GM19395 (cell line): Measurements from ENCODE around the gene C11orf98.
"Not testable (repeated sequence)": the region's sequence is repeated elsewhere in the genome, so short reads cannot be mapped to it uniquely, and the experiment has no call there.

Source experiments
- ATAC-seq: cut with Tn5 transposase; IDR thresholded peaks from one replicate; pipeline ENCODE4 v1.9.1; 2021; ENCODE audit warnings: mild to moderate bottlenecking, moderate library complexity; ENCODE audit not compliant: unreplicated experiment

C11orf98 gene

DNA sequence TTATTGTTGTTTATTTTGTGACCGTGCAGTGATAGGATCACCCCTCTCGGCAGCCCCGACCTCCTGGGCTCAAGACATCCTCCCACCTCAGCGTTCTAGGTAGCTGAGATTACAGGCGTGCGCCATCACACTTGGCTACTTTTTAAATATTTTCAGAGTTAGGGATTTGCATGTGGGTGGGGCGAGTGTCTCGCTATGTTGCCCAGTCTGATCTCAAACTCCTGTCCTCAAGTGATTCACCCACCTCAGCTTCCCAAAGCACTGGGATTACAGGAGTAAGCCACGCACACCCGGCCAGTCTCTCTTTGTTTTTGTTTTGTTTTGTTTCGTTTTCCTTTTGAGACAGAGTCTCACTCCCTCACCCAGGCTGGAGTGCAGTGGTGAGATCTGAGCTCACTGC, 10.7 kb downstream of the C11orf98 start:
- ATAC-seq: no peak

DNA sequence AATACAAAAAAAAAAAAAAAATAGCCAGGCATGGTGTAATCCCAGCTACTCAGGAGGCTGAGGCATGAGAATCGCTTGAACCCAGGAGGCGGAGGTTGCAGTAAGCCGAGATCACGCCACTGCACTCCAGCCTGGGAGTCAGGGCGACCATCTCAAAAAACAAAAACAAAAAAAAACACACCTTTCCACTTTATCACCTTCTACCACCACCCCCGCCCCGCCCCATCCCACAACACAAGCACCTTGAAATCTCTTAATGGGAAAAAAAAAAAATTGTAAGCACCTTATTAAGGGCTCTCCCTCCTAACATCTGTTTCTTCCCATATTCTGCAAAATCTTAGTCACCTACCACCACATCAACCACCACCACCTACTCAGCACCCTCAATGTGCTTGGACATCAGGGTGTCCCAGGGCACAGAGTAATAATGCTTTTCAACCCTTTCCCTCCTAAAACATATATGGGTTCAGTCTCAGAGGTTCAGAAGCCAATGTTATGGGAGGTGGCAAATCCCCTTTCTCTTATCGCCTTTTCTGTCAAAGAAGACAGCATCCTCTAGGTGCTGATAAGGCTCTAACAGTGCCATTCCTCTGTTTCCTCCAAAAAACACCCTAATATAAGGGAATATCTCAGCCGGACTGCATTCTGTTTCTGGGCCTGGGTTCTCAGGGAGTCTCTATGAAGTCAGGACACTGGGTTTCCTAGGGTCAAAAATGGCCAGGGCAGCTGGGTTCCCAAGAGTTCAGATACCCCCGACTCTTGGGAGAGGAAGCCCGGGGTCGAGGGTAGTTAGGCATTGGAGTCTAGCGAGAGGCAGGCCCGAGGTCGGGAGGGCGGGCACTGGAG, 12.6 kb downstream of the C11orf98 start:
- ATAC-seq: peak; percentile 3

DNA sequence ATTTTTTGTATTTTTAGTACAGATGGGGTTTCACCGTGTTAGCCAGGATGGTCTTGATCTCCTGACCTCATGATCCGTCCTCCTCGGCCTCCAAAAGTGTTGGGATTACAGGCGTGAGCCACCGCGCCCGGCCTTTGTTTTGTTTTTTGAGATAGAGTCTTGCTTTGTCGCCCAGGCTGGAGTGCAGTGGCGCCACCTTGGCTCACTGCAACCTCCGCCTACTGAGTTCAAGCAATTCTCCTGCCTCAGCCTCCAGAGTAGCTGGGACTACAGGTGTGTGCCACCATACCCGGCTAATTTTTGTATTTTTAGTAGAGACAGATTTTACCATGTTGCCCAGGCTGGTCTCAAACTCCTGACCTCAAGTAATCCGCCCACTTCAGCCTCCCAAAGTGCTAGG, 14.7 kb downstream of the C11orf98 start:
- ATAC-seq: not testable (repeated sequence)

DNA sequence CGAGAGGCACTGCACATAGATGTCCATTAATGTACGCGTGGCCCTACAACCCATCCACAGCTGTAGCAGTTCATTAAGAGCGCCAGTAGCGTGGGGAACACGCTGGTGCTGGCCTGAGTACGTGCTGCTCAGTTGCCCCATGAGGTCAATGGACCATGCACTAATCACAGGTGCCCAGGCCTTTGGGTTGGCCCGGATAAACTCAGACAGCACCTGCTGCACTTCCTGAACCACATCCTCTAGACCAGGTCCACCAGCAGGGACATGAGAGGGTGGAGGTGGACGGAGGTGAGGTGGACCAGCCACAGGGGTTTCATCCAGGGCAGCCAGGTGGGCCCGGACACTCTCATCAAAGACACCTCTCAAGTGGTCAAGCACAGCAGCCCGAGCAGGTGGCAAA, 15.5 kb downstream of the C11orf98 start:
- no peak for ATAC-seq

DNA sequence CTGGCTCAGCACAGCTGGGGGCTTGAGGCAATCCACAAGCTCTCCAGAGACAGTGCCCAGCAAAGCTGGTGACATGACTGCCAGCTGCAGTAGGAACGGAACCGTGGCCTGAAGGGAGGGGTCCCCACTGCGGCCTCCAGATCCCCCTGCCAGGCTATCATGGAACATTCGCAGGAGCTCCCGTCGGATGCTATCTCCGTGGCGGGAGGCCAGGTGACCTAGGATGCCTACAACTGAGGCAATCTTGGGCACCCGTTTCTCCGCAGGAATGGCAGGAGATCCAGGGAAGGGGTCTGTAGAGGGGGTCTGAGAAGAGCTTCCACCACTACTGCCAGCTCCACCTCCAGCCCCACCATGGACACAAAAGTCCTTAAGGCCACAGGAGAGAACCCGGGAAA, 16.0 kb downstream of the C11orf98 start:
- no peak for ATAC-seq

DNA sequence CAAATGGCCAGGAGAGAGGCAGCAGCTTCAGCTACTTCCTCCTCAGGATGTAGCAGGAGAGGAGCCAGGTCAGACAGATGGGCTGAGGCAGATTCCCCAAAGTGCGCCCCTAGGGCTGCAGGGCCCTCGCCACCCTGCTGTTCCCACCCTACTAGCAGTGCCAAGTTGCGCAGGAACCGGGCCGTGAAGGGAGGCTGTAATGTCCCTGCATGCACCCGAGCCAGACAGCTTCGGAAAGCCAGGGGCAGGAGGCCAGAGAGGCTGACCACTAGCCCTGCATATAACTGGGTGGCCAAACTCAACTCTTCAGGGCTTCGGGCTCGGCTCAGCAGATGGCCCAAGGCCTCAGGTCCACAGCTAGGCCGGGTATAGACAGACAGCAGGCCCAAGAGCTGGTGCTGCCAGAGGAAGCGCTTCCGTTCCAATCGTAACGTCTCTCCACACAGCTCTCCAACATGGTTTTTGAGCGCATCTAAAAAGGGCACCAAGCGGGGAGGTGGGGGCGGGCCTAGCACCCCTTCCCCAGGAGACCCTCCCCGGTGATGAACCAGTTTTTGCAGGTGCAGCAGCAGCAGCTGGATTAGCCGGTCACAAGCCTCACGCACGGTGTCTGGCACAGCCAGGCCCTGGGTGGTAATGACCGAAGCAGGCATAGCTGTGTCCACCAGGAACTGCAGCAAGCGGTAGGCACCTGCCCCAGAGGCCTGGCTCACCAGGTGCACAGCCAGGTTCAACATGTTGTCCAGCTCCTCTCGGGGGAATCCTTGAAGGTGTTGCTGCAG, 16.6 kb downstream of the C11orf98 start:
- no peak for ATAC-seq

DNA sequence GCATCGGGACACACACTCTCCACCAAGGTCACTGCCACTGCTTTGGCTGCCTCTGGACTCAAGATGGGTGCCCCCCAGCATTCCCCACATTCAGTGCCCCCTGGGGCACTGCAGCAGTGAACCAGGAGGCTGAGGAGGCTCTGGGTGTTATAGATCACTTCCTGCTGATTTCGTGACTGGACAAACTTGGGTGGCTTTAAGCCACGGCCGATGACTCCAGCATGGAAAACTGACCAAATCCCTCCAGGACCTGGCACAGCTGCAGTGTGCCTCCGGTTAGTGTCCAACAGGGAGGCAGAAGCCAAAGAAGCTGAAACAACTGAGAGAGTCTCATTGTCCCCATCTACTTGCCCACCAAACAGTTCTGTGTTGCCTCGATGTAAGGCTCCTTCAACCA, 17.4 kb downstream of the C11orf98 start:
- no peak for ATAC-seq

DNA sequence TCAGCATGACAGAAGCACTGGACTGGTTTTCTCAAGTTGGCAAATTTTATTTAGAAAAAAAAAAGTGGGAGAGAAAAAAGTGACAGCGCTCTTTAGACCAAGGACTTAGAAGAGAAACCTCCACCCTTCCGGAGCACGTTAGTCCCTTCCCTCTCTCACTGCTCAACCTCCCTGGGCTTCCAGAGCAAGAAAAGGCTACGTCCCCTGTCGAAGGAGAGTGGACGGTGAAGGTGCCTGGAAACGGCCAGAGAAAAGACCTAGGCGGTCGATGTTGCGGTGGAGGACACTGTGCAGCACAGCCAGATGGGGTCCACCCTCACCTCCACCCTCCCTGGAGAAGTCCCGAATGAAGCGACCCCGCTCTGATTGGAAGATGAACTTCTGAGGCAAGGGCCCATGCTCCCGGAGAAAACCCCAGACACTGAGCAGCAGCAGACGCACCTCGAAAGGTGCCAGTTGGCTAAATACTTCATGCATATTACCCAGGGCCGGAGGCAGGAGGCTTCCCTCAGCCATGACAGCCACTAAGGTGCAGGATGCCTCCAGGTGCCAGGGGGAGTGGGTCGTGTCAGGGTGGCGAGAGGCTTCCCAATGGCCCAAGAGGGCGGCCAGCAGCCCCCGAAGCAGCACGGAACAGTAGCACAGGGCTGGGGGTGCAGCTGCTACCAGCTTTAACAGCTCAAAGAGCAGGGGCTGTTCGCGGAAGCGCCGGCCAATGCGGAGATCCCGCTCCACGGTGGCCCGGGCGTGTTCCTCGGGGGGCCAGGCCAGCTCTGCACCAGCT, 18.0 kb downstream of the C11orf98 start:
- no peak for ATAC-seq

DNA sequence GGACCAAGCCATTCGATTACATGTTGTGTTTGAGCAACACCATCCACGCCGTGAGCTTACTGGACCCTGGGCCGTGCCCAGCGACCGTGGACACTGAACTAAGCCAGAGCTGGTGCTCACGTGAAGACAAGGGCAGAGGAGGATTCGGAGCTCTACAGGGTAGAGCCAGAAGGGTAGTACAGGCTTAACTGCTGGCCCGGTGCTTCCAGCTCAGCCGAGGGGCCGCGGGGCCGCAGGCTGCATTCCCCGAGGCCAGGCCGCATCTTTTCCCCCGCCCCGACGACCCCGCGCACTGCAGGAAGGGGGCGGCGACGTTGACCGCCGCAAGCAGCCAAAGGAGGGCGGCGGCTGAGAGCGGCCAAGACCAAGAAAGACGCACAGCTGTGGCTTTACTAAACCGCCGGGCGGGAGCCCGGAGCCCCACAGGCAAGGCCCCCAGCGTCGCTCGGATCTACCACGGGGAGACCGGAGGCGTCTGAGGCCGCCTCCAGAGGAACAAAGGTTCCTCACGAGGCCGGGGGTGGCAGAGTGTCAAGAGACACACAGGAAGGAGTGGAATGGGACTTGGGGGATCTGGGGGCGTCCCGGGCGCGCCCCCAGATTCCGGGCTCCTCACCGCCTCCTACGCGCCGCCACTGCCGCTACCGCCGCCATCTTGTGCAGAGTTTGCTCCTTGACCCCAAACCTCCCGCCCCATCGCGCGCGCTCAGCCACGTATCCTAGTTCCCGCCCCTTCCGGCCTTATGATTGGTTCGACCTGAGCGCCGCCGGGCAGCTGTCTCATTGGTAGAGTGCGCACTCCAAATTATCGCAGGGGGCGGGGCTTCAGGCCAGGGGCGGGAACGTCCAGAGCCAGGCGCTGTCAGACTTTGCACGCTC, 18.8 kb downstream of the C11orf98 start, which contains the start of gene GANAB:
Gene GANAB (minus strand): TSS at position 668 of the 879 bp plus-strand sequence. CDS start 14 bp downstream, at position 654.
- ATAC-seq: peak; percentile 89

DNA sequence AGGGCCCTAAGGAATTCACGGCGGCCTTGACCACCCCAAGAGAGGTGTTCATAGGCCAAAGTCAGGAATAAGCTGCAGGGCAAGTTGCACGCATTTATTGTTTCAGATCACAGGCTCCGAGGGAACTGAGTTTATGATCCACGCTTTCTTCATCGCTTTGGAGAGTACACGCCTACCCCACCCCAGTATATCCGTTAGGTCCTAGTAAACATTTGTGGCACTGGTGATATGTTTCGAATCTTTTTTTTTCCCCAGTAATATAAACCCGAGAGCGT, 19.4 kb downstream of the C11orf98 start:
- ATAC-seq: no peak

DNA sequence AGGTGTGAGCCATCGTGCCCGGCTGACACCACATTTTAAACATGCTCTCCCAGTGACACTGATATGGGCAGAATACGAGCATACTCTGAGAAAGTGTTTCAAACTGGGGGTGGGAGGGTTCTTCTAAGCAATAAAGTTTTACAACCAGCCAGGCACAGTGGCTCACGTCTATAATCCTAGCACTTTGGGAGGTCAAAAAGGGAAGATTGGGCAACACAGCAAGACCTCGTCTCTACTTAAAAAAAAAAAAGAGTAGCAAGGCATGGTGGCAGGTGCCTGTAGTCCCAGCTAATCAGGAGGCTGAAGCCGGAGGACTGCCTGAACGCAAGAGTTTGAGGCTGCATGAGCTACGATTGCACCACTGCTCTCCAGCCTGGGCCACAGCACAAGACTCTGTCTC, 20.8 kb downstream of the C11orf98 start:
- no peak for ATAC-seq

DNA sequence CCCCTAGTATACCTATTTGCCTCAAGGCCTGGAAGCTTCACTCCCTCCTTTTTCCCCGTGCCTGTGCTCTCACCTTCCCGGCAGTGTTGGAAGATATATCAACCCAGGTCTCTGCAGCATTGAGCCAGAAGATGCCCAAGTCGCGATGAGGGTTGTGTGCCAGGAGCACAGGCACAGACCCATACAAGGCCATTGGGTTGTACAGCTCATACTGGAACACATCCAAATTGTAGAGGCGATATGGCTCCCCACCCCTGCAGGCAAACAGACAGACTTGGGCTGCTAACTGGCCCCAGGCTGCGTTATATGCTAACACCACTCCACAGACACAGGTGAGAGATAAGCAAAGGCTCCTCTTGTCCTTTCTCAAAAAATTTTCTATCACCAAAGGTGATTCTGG, 32.5 kb downstream of the C11orf98 start:
- no peak for ATAC-seq

DNA sequence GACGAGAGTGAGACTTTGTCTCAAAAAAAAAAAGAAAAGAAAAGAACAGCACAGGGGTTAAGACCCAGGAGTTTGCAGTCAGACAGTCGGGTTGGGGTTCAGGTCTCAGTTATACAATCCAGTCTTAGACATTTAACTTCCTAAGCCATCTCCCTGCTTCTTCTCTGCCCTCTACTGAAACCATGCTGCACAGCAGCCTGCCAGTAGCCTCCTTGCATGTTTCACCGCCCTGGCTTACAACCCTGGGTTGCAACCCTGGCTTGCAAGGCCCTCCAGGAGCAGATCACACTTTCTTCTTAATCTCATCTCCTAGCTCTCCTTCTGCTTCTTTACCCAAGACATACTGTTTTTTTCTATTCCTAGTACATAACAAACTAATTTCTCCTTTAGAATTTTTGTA, 37.3 kb downstream of the C11orf98 start:
- no peak for ATAC-seq

DNA sequence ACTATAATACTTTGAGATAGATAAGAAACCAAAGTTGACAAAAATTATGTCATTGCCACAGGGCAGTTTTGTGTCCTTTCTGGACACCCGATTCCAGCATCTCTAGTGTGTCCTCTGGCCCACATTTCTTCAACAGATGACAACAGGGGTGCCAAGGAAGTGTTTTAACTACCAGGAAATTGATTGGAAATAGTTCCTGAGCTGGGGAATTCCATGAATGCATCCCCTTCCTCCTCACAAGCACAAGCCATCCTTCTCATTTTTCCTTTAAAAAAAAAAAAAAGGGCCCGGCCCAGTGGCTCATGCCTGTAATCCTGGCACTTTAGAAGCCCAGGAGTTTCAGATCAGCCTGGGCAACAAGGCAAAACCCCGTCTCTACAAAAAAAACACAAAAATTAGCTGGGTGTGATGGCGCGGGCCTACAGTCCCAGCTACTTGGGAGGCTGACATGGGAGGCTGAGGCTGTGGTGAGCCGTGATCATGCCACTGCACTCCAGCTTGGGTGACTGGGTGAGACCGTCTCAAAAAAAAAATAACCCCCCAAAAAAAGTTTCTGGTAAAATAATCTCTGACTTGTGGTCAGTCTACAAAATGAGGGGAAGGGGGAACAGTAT, 42.4 kb downstream of the C11orf98 start:
- no peak for ATAC-seq

DNA sequence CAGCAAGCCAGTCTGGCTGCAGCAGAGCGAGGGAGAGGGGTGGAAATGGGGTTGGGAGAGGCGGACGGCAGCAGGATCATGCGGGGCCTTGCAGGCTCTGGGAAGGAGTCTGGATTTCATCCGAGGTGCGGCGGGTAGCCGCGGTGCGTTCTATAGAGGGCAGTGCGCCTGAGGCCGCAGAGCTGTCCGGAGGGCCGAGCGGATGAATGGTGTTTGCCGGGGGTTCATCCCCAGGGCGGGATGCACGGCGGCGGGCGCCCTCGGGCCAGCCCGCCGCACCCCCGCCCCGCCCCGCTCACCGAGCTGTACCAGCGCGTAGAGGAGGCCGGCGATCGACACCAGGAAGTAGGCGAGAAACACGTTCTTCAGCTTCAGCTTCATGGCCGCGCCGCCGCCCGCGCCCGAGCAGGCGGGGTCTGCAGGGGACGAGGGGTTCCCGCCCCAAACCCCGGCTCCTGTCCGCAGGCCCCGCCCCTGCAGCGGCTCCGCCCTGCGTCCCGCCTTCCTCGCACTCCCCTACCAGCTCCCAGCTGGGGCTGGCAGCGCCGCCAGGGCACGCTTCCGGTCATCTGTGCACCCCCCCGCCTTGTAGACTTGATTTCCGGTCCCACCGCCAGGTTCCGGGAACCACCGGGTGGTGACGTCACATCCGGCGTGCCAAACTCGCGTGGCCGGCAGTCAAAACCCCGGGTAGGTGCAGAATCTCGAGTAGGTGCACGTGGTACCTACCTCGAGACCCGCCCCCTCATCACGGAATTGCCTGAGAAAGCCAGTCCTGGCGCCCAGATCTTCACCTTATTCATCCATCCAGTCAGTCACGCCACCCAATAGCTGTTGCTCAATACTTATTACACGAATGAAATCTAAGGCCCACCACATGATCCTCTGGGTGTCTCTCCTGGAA, 43.2 kb downstream of the C11orf98 start, which contains the start of gene B3GAT3:
Gene B3GAT3 (minus strand): TSS at position 420 of the 904 bp plus-strand sequence. CDS start 39 bp downstream, at position 381.
- ATAC-seq: peak; percentile 91

DNA sequence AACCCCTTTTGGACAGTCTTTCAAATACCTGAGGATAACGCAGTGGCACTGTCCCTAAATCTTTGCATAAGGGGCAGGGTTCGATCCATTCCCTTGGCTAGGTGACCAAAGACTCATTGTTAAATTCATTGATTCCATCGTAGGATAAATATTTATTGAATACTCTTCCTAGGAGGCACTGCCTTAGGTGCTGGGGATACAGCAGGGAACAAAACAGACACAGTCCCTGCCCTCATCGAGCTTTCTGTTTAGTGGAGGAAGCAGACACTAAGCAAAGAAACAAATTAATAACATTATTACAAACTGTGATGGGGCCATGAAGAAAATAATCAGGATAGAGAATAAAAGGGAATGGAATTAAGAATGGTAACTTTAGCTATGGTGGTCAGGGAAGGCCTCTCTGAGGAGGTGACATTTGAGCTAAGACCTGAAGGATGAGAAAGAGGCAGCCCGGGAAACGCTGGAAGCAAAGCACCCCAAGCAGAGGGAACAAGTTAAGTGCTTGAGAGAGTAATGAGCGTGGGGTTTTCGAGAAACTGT, 43.9 kb downstream of the C11orf98 start:
- no peak for ATAC-seq

DNA sequence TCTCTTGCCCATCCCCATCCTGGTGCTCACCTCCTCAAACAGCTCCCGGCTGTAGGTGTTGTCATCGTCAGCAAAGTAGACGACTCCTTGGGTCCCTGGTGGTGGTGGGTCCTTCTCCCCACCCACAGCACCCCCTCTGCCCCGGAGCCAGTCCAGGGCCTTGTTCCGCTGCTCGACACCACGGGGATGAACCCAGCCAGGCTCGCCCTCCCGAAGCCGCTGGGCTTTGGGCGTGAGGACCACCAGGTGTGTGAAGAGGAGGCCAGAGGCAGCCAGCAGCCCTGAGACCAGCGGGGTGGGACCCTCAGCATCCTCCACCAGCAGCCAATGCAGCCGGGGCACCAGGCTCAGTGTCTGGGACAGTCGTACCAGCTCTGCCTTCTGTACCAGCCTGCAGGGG, 48.1 kb downstream of the C11orf98 start:
- ATAC-seq: not testable (repeated sequence)

DNA sequence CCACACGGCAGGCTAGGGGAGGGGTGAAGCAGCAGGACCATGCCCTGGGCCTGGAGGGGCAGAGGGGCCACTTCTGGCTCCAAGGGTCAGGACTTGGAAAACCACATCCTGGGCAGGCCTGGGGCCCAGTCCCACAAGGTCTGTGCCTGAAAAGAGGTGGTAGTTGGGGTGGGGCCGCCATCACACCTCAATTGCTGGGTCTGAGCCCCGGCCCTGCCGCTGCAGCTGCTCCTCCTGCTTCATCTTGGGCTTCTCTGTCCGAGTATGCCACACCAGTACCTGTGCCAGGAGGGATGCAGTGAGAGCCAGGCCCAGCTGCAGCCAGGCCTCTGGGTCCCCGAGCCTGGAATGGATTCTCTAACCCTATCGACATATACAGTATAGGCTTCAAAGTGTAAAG, 49.5 kb downstream of the C11orf98 start:
- ATAC-seq: no peak

DNA sequence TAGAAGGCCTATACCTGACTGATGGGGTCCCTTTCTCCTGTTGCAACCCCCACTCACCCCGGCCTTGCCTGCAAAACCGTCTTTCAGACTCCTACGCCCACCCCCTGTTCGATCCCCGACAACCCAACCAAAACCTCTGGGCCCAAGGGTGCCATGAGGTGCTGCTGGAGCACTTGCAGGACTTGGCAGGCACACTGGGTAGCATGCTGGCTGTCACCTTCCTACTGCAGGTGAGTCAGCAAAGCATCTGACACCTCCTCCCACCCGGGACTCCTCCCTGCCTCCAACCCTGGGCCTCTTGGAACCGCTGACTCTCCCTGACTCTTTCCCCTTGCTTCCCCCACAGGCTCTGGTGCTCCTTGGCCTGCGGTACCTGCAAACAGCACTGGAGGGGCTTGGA, 50.7 kb downstream of the C11orf98 start:
- ATAC-seq: no peak
